Measurements from ENCODE around the gene PPM1H.

GRCh38 chr12:62693376-62694050 is 241.4 kb downstream of the PPM1H start:
- TF ChIP-seq POLR2AphosphoS5 (IDR thresholded peaks at IDR 0.05; ENCODE audit: borderline replicate concordance, low read depth, low read length) (no peak), FOXP2 (optimal IDR thresholded peaks at IDR 0.05; ENCODE audit: control extremely low read depth, extremely low read length, insufficient read depth) (no peak), EZH2 (IDR thresholded peaks at IDR 0.05) (no peak)

Measured in SK-N-MC (cell line).